HG02642 (cell line): Measurements from ENCODE around the gene RABL6.

ENCODE experiments used
- ATAC-seq: cut with Tn5 transposase; IDR thresholded peaks from one replicate; pipeline ENCODE4 v1.9.1; 2021; ENCODE audit warnings: mild to moderate bottlenecking; ENCODE audit not compliant: unreplicated experiment, poor library complexity

RABL6 gene

DNA sequence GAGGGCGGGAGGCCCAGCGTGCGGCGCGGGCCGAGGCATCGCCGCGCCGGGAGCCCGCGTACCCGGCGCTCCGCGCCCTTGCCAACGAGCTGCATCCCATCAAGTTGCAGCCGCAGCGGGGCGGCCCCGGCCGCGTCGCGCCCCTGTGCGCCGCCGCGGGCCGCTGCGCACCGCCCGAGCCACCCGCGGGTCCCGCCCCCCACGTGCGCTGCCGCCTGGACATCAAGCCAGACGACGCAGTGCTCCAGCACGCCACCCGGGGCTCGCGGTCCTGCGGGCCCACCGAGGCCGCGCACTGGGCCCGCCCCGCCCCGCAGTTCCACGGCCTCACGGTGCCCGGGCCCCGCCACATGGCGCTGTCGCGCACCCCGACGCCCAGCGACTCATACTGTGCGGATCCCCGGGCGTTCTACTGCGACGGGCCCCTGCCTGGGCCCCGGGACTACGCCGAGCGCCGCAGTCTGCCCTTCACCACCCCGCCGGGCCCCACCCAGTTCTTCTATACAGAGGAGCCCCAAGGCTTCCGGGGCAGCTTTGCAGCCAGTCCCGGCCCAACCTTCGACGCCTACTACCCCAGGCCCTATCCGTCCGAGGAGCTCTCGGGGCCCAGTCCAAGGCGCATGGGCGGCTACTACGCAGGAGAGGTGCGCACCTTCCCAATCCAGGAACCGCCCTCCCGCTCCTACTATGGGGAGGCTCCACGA, 37.2 kb downstream of the RABL6 start:
- ATAC-seq = no peak

DNA sequence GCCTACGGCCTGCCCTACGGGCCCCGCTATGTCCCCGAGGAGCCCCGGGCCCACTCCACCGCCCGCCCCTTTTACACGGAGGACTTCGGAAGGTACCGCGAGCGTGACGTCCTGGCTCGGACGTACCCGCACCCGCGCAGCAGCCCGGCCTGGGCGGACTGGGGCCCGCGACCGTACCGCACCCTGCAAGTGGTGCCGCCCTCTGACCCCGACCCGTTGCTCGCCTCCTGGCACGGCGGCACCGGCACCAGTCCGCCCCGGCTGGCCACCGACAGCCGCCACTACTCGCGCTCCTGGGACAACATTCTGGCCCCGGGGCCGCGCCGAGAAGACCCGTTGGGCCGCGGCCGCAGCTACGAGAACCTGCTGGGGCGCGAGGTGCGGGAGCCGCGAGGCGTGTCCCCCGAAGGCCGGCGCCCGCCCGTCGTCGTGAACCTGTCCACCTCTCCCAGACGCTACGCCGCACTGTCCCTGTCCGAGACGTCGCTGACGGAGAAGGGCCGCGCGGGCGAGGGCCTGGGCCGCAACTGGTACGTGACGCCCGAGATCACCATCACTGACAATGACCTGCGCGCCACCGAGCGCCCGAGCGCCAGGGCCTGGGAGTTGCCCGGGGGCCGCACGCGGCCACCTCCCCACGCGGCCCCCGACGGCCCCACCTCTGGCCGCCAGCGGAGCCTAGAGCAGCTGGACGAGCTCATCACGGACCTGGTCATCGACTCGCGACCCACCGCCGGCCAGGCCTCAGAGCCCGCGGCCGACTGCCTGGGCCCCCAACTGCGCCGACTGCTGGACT, 37.9 kb downstream of the RABL6 start:
- ATAC-seq = no peak

DNA sequence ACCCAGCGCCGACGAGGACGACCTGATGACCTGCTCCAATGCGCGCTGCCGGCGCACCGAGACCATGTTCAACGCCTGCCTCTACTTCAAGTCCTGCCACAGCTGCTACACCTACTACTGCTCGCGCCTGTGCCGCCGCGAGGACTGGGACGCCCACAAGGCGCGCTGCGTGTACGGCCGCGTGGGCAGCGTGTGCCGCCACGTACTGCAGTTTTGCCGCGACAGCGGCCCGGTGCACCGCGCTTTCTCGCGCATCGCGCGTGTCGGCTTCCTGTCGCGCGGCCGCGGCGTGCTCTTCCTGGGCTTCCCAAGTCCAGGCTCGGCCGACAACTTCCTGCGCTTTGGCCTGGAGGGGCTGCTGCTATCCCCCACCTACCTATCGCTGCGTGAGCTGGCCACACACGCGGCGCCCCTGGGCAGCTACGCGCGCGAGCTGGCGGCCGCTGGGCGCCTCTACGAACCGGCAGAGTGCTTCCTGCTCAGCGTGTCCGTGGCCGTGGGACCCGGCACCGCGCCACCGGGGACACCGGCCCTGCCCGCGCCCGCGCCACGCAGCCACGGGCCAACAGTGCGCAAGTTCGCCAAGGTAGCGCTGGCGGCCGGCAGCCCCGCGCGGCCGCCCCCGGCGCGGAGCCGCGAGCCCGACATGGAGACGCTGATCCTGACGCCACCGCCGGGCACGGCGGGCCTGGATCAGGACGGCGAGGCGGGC, 38.8 kb downstream of the RABL6 start:
- no peak for ATAC-seq

DNA sequence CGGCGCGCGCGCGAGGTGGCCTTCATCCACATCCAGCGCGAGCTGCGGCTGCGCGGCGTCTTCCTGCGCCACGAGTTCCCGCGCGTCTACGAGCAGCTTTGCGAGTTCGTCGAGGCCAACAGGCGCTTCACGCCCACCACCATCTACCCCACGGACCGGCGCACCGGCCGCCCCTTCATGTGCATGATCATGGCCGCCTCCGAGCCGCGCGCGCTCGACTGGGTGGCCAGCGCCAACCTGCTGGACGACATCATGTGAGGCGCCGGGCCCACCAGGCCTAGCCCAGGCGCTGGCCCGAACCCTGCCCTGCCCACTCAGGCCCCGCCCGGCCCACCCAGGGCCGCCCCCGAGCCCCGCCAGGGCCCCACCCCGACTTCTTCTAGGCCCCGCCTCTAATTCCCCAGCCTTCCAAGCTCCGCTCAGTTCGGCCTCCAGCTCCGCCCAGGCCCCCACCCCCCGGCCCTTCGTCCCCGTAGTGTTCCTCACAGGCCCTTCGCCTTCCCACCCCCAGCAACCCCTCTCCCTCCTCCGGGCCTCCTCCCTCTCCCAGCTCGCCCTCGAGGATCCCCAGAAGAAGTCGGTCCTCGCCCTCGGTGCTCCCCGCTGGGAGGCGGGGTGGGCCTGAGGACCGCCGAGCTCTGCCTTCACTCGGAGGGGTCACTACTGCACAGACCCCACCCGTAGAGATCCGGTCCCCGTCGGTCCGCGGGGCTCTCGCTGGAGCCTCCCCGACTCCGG, 39.5 kb downstream of the RABL6 start:
- no peak for ATAC-seq

DNA sequence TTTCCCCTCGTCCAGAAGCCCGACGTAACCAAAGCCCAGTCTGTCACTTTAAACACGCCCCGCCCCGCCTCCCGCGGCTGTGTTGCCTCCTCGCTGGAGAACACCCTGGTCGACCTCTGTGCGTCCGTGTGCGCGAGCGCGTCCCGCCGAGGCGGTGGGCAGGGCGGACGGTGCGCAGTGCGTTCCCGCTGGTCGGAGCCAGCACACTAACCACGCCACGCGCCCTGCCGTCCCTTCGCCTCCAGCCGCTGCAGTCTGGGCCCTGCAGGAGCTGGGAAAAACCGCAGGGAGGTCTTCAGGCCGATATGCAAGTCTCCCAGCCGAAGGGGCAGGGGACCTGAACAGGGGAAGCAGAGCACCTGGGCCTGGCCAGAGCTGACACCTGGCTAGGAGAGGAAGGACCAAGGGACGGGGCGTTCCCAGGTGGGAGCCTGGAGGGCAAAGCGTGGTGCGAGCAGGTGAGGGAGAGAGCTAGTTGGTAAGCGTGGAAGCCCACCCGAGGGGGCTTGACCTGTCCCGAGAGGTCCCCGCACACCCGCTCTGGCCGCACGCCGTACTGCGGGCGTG, 40.2 kb downstream of the RABL6 start:
- no peak for ATAC-seq

- ATAC-seq = no peak
Observed at GRCh38 chr9:136848393-136849037, 40.8 kb downstream of the RABL6 start.

GRCh38 chr9:136849038-136849959, 41.6 kb downstream of the RABL6 start, which contains the start of gene PHPT1:
Gene PHPT1 (plus strand): TSS chr9:136849409. CDS start chr9:136849431, 22 bp downstream.
- ATAC-seq = peak; percentile 85

- ATAC-seq = no peak
Observed at GRCh38 chr9:136849960-136850865, 42.5 kb downstream of the RABL6 start.

GRCh38 chr9:136850866-136851775, 43.4 kb downstream of the RABL6 start:
- no peak for ATAC-seq

DNA sequence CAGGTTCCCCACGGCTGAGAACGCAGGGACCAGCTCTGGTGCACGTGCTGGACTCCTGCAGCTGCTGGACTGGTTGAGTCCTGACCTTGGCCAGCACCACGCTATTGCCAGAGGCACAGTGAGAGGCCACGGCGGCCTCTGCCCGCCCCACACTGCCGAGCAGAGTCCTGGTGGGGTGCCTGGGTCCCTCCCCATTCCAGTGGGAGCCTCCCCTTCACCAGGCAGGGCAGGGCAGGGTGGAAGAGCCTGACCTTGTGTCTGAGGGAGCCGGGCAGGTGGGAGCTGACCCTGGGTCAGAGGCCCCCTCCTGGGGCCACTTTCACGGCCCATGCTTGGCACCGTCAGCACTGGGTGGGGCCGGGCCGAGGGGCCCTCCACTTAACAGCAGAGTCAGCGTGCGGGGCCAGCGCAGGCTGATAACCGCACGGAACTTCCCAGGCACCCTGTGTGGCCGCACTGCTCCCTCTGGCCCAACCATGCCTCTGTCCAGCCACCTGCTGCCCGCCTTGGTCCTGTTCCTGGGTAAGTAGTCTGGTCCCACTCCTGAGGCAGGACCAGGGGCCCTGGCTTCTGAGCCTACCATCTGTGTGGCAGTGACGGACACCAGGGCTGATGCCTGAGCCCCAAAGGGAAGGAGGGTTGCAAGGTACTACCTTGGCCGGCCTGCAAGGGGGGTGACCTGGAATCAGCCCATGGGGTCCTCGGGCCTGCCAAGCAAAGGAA, 44.4 kb downstream of the RABL6 start, which contains the start of gene MAMDC4:
MAMDC4 (plus strand) TSS at position 406 of the 723 bp plus-strand sequence; CDS start at position 477, 71 bp downstream.
- no peak for ATAC-seq

DNA sequence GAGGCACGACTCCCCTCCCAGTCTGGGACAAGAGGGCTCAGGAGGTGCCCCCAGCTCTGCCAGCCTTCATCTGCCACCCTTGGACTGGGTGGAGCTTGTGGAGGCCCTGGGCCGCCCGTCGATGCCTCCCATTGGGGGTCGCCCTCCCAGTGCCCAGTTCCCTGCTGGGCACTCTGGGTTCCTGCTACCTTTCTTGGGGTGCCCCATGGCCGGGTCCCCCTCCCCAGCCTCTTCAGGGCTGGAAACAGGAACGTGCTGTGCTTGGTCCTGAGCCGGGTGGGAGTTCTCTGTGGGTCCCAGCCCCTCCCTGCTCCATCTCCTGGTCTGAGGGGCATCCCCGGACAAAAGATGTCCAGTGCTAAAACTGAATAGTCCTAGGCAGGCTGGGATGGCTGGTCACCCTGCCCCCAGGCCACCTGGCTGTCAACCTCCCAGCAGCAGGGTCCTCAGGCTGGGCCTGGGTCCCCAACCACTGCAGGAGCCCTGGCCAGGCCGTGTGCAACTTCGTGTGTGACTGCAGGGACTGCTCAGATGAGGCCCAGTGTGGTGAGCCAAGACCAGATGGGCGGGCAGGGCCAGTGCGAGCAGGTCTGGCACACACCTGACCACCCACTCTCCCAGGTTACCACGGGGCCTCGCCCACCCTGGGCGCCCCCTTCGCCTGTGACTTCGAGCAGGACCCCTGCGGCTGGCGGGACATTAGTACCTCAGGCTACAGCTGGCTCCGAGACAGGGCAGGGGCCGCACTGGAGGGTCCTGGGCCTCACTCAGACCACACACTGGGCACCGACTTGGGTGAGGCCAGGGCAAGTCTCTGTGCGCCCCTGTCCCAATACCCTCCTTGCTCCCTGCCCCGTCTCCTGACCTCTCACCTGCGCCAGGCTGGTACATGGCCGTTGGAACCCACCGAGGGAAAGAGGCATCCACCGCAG, 45.2 kb downstream of the RABL6 start:
- no peak for ATAC-seq

DNA sequence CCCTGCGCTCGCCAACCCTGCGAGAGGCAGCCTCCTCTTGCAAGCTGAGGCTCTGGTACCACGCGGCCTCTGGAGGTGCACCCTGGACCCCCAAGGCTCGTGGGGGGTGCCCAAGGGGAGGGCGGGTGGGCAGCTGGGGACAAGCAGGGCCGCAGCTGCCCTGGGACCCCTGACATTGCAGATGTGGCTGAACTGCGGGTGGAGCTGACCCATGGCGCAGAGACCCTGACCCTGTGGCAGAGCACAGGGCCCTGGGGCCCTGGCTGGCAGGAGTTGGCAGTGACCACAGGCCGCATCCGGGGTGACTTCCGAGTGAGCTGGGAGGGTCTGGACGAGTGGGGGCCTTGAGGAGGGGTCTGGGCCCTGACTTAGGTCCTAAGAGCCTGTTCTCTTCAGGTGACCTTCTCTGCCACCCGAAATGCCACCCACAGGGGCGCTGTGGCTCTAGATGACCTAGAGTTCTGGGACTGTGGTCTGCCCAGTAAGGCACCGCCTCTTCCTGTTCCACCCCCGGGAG, 45.9 kb downstream of the RABL6 start:
- no peak for ATAC-seq

DNA sequence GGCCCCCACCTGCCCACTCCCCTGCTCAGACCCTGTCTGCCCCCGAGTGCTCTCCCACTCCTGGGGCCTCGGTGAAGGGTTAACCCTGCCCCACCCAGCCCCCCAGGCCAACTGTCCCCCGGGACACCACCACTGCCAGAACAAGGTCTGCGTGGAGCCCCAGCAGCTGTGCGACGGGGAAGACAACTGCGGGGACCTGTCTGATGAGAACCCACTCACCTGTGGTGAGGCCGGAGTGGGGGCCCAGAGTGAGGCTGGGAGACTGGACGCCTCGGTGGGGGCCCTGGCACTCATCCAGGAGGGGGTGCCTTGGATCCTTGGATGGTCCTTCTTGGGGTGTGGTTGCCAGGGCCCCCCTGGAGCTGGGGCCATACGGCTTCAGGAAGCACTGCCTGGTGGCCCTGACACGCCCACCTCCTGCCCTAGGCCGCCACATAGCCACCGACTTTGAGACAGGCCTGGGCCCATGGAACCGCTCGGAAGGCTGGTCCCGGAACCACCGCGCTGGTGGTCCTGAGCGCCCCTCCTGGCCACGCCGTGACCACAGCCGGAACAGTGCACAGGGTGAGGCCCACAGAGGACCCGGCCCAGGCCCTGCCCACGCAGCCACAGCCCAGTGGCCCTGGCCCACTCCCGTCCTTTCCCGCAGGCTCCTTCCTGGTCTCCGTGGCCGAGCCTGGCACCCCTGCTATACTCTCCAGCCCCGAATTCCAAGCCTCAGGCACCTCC, 46.5 kb downstream of the RABL6 start:
- no peak for ATAC-seq
